Natural killer cell treated with Interleukin-12 subunit alpha and Interleukin-12 subunit beta and Interleukin-15 and Interleukin-18, amount 100 ng/mL, for 72 hours (primary cell): ENCODE measurements around the gene SOS2. TPM values are rescaled to one million over a fixed set of nuclear protein-coding genes. Genes with fewer than 3 reads are reported as not detected.

Experiments used
- ATAC-seq, 2 donors: fragments of 150-1000 bp; cut with Tn5 transposase in 1 of 2; sonication (Bioruptor Pico), chemical (Tn5 transposase) in 1 of 2; 2 replicates each; pipeline ENCODE4 v1.10.0; 2021
- DNase-seq: peaks from one replicate; pipeline ENCODE4 v3.0.0; 2022; ENCODE audit warnings: low spot score
- H3K27ac Mint-ChIP-seq, 2 donors: 1 replicate in 1 of 2; 2 replicates in 1 of 2; pipeline ENCODE4 v1.8.0; 2022; ENCODE audit warnings: mixed read lengths in 2 of 2, mild to moderate bottlenecking in 1 of 2, moderate library complexity in 1 of 2
- H3K27me3 Mint-ChIP-seq, 2 donors: 1 replicate in 1 of 2; 2 replicates in 1 of 2; pipeline ENCODE4 v1.8.0; 2022; ENCODE audit warnings: mixed read lengths in 2 of 2
- H3K36me3 Mint-ChIP-seq: one replicate; pipeline ENCODE4 v1.8.0; 2022; ENCODE audit warnings: mixed read lengths
- H3K4me1 Mint-ChIP-seq, 2 donors: 1 replicate in 1 of 2; 2 replicates in 1 of 2; pipeline ENCODE4 v1.8.0; 2022; ENCODE audit warnings: low read depth in 2 of 2, mixed read lengths in 2 of 2, mild to moderate bottlenecking in 1 of 2
- H3K4me3 Mint-ChIP-seq: one replicate; pipeline ENCODE4 v1.8.0; 2022; ENCODE audit warnings: mixed read lengths
- H3K9me3 Mint-ChIP-seq: 2 replicates; pipeline ENCODE4 v1.8.0; 2022; ENCODE audit warnings: mixed read lengths
- total RNA-seq, 2 donors: library from RNA; stranded (reverse); gene quantifications; one replicate each; pipeline ENCODE4 v1.2.3, GENCODE V29; 2022

The SOS2 gene
- total RNA-seq, 2 donors from 2014 or later = 38.6 to 52.1 TPM

- H3K27me3 Mint-ChIP-seq = no peaks in the 10 kb centered on the region
- peak overlapping the region in 1 of 2 donors; percentile 41 for H3K27ac Mint-ChIP-seq
- peaks cover 7% of the 10 kb centered on the region for H3K36me3 Mint-ChIP-seq
Observed at GRCh38 chr14:50121486-50121885, 109.9 kb downstream of the SOS2 start.

GRCh38 chr14:50117456-50117855, 113.9 kb downstream of the SOS2 start:
- no peak overlapping the region for H3K4me3 Mint-ChIP-seq
- ATAC-seq (no peak), DNase-seq (no peak)
- H3K27ac Mint-ChIP-seq = peak overlapping the region in 1 of 2 donors; percentile 88
- H3K27me3 Mint-ChIP-seq = no peaks in the 10 kb centered on the region
- peaks cover 10% of the 10 kb centered on the region for H3K36me3 Mint-ChIP-seq
- no peaks in the 10 kb centered on the region for H3K9me3 Mint-ChIP-seq
- peaks cover 14 to 21% of the 10 kb centered on the region in 2 donors for H3K4me1 Mint-ChIP-seq

More at GRCh38 chr14:50121486-50121885, 109.9 kb downstream of the SOS2 start:
- ATAC-seq (no peak), DNase-seq (no peak)
- Mint-ChIP-seq H3K9me3 (no peaks in the 10 kb centered on the region), H3K4me1 (peaks cover 6 to 9% of the 10 kb centered on the region in 2 donors), H3K4me3 (no peak overlapping the region)

- H3K4me3 Mint-ChIP-seq = peak overlapping the region; percentile 88
- DNase-seq (no peak), ATAC-seq (no peak)
- peak overlapping the region; percentile 88 to 96 for H3K27ac Mint-ChIP-seq
- H3K27me3 Mint-ChIP-seq = no peaks in the 10 kb centered on the region
- H3K4me1 Mint-ChIP-seq = peaks cover 14 to 21% of the 10 kb centered on the region in 2 donors
- peaks cover 10% of the 10 kb centered on the region for H3K36me3 Mint-ChIP-seq
- no peaks in the 10 kb centered on the region for H3K9me3 Mint-ChIP-seq
Observed at GRCh38 chr14:50116966-50117365, 114.4 kb downstream of the SOS2 start.

GRCh38 chr14:50116181-50116956, 115.0 kb downstream of the SOS2 start, which contains the start of gene VCPKMT:
TSS of gene VCPKMT (minus strand) at chr14:50116572. CDS start at chr14:50116552, 20 bp downstream.
- DNase-seq = peak; percentile 96
- H3K36me3 Mint-ChIP-seq = peaks cover 10% of the 10 kb centered on the region
- H3K27ac Mint-ChIP-seq = peak within 1 kb of the TSS; percentile 88 to 96
- no peaks in the 10 kb centered on the region for H3K27me3 Mint-ChIP-seq
- H3K4me3 Mint-ChIP-seq = peak within 1 kb of the TSS; percentile 88
- peaks cover 15 to 21% of the 10 kb centered on the region in 2 donors for H3K4me1 Mint-ChIP-seq
- no peaks in the 10 kb centered on the region for H3K9me3 Mint-ChIP-seq
- ATAC-seq = peak; percentile 100

GRCh38 chr14:50113381-50114035, 117.9 kb downstream of the SOS2 start:
- Mint-ChIP-seq H3K4me1 (peaks cover 25 to 28% of the 10 kb centered on the region in 2 donors), H3K9me3 (no peaks in the 10 kb centered on the region), H3K27me3 (no peaks in the 10 kb centered on the region), H3K36me3 (peaks cover 15% of the 10 kb centered on the region), H3K4me3 (peak overlapping the region; percentile 47), H3K27ac (peak overlapping the region; percentile 59 to 77)
- DNase-seq (no peak), ATAC-seq (no peak)

GRCh38 chr14:50110323-50111037, 120.9 kb downstream of the SOS2 start:
- ATAC-seq (peak in 1 of 2 donors; percentile 75), DNase-seq (no peak)
- H3K9me3 Mint-ChIP-seq = no peaks in the 10 kb centered on the region
- H3K27me3 Mint-ChIP-seq = no peaks in the 10 kb centered on the region
- H3K4me3 Mint-ChIP-seq = peak overlapping the region; percentile 53
- H3K36me3 Mint-ChIP-seq = peaks cover 12% of the 10 kb centered on the region
- peaks cover 15 to 19% of the 10 kb centered on the region in 2 donors for H3K4me1 Mint-ChIP-seq
- peak overlapping the region; percentile 54 to 59 for H3K27ac Mint-ChIP-seq

GRCh38 chr14:50109342-50109741, 122.0 kb downstream of the SOS2 start:
- peaks cover 15 to 19% of the 10 kb centered on the region in 2 donors for H3K4me1 Mint-ChIP-seq
- no peak overlapping the region for H3K4me3 Mint-ChIP-seq
- H3K36me3 Mint-ChIP-seq = peaks cover 10% of the 10 kb centered on the region
- DNase-seq (no peak), ATAC-seq (no peak)
- H3K9me3 Mint-ChIP-seq = no peaks in the 10 kb centered on the region
- peak overlapping the region in 1 of 2 donors; percentile 54 for H3K27ac Mint-ChIP-seq
- no peaks in the 10 kb centered on the region for H3K27me3 Mint-ChIP-seq

- Mint-ChIP-seq H3K27ac (peak overlapping the region; percentile 15 to 83), H3K4me3 (no peak overlapping the region), H3K36me3 (peaks cover 5% of the 10 kb centered on the region), H3K9me3 (no peaks in the 10 kb centered on the region), H3K4me1 (peaks cover 19 to 21% of the 10 kb centered on the region in 2 donors), H3K27me3 (no peaks in the 10 kb centered on the region)
- DNase-seq = no peak
- no peak for ATAC-seq
Observed at GRCh38 chr14:50107850-50108249, 123.5 kb downstream of the SOS2 start.

- Mint-ChIP-seq H3K27me3 (no peaks in the 10 kb centered on the region), H3K27ac (peak overlapping the region in 1 of 2 donors; percentile 83), H3K9me3 (no peaks in the 10 kb centered on the region), H3K4me3 (no peak overlapping the region), H3K4me1 (peaks cover 18 to 19% of the 10 kb centered on the region in 2 donors), H3K36me3 (peaks cover 5% of the 10 kb centered on the region)
- no peak for DNase-seq
- no peak for ATAC-seq
Observed at GRCh38 chr14:50106178-50106577, 125.2 kb downstream of the SOS2 start.

GRCh38 chr14:50103558-50103957, 127.8 kb downstream of the SOS2 start:
- Mint-ChIP-seq H3K27me3 (no peaks in the 10 kb centered on the region), H3K4me3 (peak overlapping the region; percentile 47), H3K9me3 (no peaks in the 10 kb centered on the region), H3K36me3 (no peaks in the 10 kb centered on the region), H3K27ac (peak overlapping the region; percentile 79 to 83), H3K4me1 (peaks cover 24 to 27% of the 10 kb centered on the region in 2 donors)
- ATAC-seq = no peak
- no peak for DNase-seq

- ATAC-seq (no peak), DNase-seq (no peak)
- H3K4me1 Mint-ChIP-seq = peaks cover 31 to 37% of the 10 kb centered on the region in 2 donors
- peak overlapping the region in 1 of 2 donors; percentile 52 for H3K27ac Mint-ChIP-seq
- H3K4me3 Mint-ChIP-seq = no peak overlapping the region
- no peaks in the 10 kb centered on the region for H3K27me3 Mint-ChIP-seq
- no peaks in the 10 kb centered on the region for H3K9me3 Mint-ChIP-seq
- no peaks in the 10 kb centered on the region for H3K36me3 Mint-ChIP-seq
Observed at GRCh38 chr14:50101417-50101816, 130.0 kb downstream of the SOS2 start.

GRCh38 chr14:50100805-50101204, 130.6 kb downstream of the SOS2 start:
- Mint-ChIP-seq H3K4me3 (no peak overlapping the region), H3K36me3 (peaks cover 3% of the 10 kb centered on the region), H3K9me3 (no peaks in the 10 kb centered on the region), H3K27me3 (no peaks in the 10 kb centered on the region), H3K4me1 (peaks cover 36 to 43% of the 10 kb centered on the region in 2 donors), H3K27ac (peak overlapping the region; percentile 6 to 52)
- DNase-seq = no peak
- ATAC-seq = no peak

GRCh38 chr14:50099335-50099734, 132.0 kb downstream of the SOS2 start:
- ATAC-seq = no peak
- DNase-seq = no peak
- Mint-ChIP-seq H3K4me3 (no peak overlapping the region), H3K27ac (peak overlapping the region; percentile 6 to 52), H3K36me3 (peaks cover 6% of the 10 kb centered on the region), H3K9me3 (no peaks in the 10 kb centered on the region), H3K27me3 (no peaks in the 10 kb centered on the region), H3K4me1 (peaks cover 39 to 41% of the 10 kb centered on the region in 2 donors)
